GM18517 (cell line): ENCODE data around the gene C3orf20.
"Not testable (repeated sequence)": the region's sequence is repeated elsewhere in the genome, so short reads cannot be mapped to it uniquely, and the experiment has no call there.

Source experiments
- ATAC-seq: cut with Tn5 transposase; IDR thresholded peaks from one replicate; pipeline ENCODE4 v1.9.1; 2021; ENCODE audit warnings: mild to moderate bottlenecking, moderate library complexity; ENCODE audit not compliant: unreplicated experiment

Gene C3orf20

GRCh38 chr3:14649466-14649865 lies 25.5 kb upstream of the C3orf20 start:
- no peak for ATAC-seq

- ATAC-seq = no peak
Measured at GRCh38 chr3:14650193-14650592, 24.7 kb upstream of the C3orf20 start.

- peak; percentile 100 for ATAC-seq
Measured at GRCh38 chr3:14651440-14652251, 23.3 kb upstream of the C3orf20 start, which contains the start of gene CCDC174. Gene CCDC174 (plus strand): TSS chr3:14651762. CDS start chr3:14651837, 75 bp downstream.

- ATAC-seq = not testable (repeated sequence)
Measured at GRCh38 chr3:14652360-14652907, 22.5 kb upstream of the C3orf20 start.

GRCh38 chr3:14657579-14657978 lies 17.4 kb upstream of the C3orf20 start:
- ATAC-seq = no peak

- no peak for ATAC-seq
Measured at GRCh38 chr3:14658978-14659377, 16.0 kb upstream of the C3orf20 start.

- ATAC-seq = no peak
Measured at GRCh38 chr3:14660942-14661341, 14.0 kb upstream of the C3orf20 start.

GRCh38 chr3:14663396-14664135 lies 11.4 kb upstream of the C3orf20 start:
- no peak for ATAC-seq

- ATAC-seq = no peak
Measured at GRCh38 chr3:14664170-14664569, 10.8 kb upstream of the C3orf20 start.

GRCh38 chr3:14672588-14672987 lies 2.4 kb upstream of the C3orf20 start:
- ATAC-seq = no peak

- no peak for ATAC-seq
Measured at GRCh38 chr3:14676881-14677280, 1.9 kb downstream of the C3orf20 start.

GRCh38 chr3:14678015-14678503 lies 3.1 kb downstream of the C3orf20 start:
- ATAC-seq = no peak

GRCh38 chr3:14680115-14680514 lies 5.2 kb downstream of the C3orf20 start:
- ATAC-seq = no peak

GRCh38 chr3:14680716-14681115 lies 5.8 kb downstream of the C3orf20 start:
- ATAC-seq = no peak

- no peak for ATAC-seq
Measured at GRCh38 chr3:14684447-14684846, 9.5 kb downstream of the C3orf20 start.

- ATAC-seq = no peak
Measured at GRCh38 chr3:14685179-14685578, 10.2 kb downstream of the C3orf20 start.

- no peak for ATAC-seq
Measured at GRCh38 chr3:14687360-14687759, 12.4 kb downstream of the C3orf20 start.

GRCh38 chr3:14688525-14688924 lies 13.6 kb downstream of the C3orf20 start:
- ATAC-seq = peak; percentile 58

GRCh38 chr3:14689247-14689980 lies 14.5 kb downstream of the C3orf20 start:
- ATAC-seq = peak; percentile 37

GRCh38 chr3:14691239-14691638 lies 16.3 kb downstream of the C3orf20 start:
- ATAC-seq = peak; percentile 50

- ATAC-seq = no peak
Measured at GRCh38 chr3:14691719-14692118, 16.8 kb downstream of the C3orf20 start.
